Measurements from ENCODE around the gene RHBDL3. TPM values are rescaled to one million over a fixed set of nuclear protein-coding genes. Genes with fewer than 3 reads are reported as not detected.

The RHBDL3 gene
- total RNA-seq, 3 donors from 2014 or later (not counting 1 experiment from before 2014, with no cell fraction given), result 0.14 to 0.21 TPM; not detected in 1

- H3K4me3 ChIP-seq (ENCODE audit: low read length), result no peak overlapping the region
- no peaks in the 10 kb centered on the region for H3K9me3 ChIP-seq (ENCODE audit: control insufficient read depth, insufficient read depth, low read length)
- H3K4me1 Mint-ChIP-seq, result peaks cover 0 to 5% of the 10 kb centered on the region in 2 donors
- no peaks in the 10 kb centered on the region for H3K27me3 ChIP-seq (ENCODE audit: control insufficient read depth, insufficient read depth, low read length)
- H3K27ac Mint-ChIP-seq, result no peak overlapping the region
- no peak for ATAC-seq
- no peak for DNase-seq
- no peak overlapping the region for H3K4me3 Mint-ChIP-seq
- no peaks in the 10 kb centered on the region for H3K36me3 Mint-ChIP-seq
- no peak for TF ChIP-seq CTCF (IDR thresholded peaks at IDR 0.05)
- peaks cover 3 to 21% of the 10 kb centered on the region in 2 donors for H3K27me3 Mint-ChIP-seq (ENCODE audit: low read depth in 2 of 2)
- H3K4me1 ChIP-seq (ENCODE audit: control insufficient read depth, insufficient read depth, low read length), result no peaks in the 10 kb centered on the region
- H3K9me3 Mint-ChIP-seq, result no peaks in the 10 kb centered on the region
- no peaks in the 10 kb centered on the region for H3K36me3 ChIP-seq (ENCODE audit: control insufficient read depth, insufficient read depth, low read length)
- intact Hi-C loops (cut with micrococcal nuclease), result loop anchor here (10.0 kb wide), 1 partner anchor 186 kb away; the partner anchor contains the start of gene PSMD11
- WGBS (ENCODE audit: insufficient coverage), result 55% methylated on average over 18 of the region's 18 CpGs
- H3K27ac ChIP-seq (ENCODE audit: low read length), result no peak overlapping the region
Measured at GRCh38 chr17:32258383-32259140, 7.1 kb upstream of the RHBDL3 start.

- H3K9me3 Mint-ChIP-seq, result no peaks in the 10 kb centered on the region
- no peak overlapping the region for H3K27ac Mint-ChIP-seq
- peaks cover 13 to 21% of the 10 kb centered on the region in 2 donors for H3K27me3 Mint-ChIP-seq (ENCODE audit: low read depth in 2 of 2)
- ATAC-seq (no peak), DNase-seq (no peak)
- H3K4me3 Mint-ChIP-seq, result no peak overlapping the region
- no peaks in the 10 kb centered on the region for H3K4me1 ChIP-seq (ENCODE audit: control insufficient read depth, insufficient read depth, low read length)
- no peak overlapping the region for H3K27ac ChIP-seq (ENCODE audit: low read length)
- H3K4me3 ChIP-seq (ENCODE audit: low read length), result no peak overlapping the region
- 93% methylated on average over 4 of the region's 4 CpGs for WGBS (ENCODE audit: insufficient coverage)
- TF ChIP-seq CTCF (IDR thresholded peaks at IDR 0.05), result no peak
- intact Hi-C loops (cut with micrococcal nuclease), result loop anchor here (10.0 kb wide), 1 partner anchor 185 kb away; the partner anchor contains the start of gene PSMD11
- H3K36me3 ChIP-seq (ENCODE audit: control insufficient read depth, insufficient read depth, low read length), result no peaks in the 10 kb centered on the region
- no peaks in the 10 kb centered on the region for H3K9me3 ChIP-seq (ENCODE audit: control insufficient read depth, insufficient read depth, low read length)
- H3K36me3 Mint-ChIP-seq, result no peaks in the 10 kb centered on the region
- peaks cover 0 to 9% of the 10 kb centered on the region in 2 donors for H3K4me1 Mint-ChIP-seq
- peaks cover under 1% of the 10 kb centered on the region for H3K27me3 ChIP-seq (ENCODE audit: control insufficient read depth, insufficient read depth, low read length)
Measured at GRCh38 chr17:32259586-32259985, 6.0 kb upstream of the RHBDL3 start.

- peaks cover 15 to 24% of the 10 kb centered on the region in 2 donors for H3K27me3 Mint-ChIP-seq (ENCODE audit: low read depth in 2 of 2)
- DNase-seq, result no peak
- Histone ChIP-seq H3K27ac (ENCODE audit: low read length) (no peak overlapping the region), H3K36me3 (ENCODE audit: control insufficient read depth, insufficient read depth, low read length) (no peaks in the 10 kb centered on the region), H3K4me1 (ENCODE audit: control insufficient read depth, insufficient read depth, low read length) (peaks cover 7% of the 10 kb centered on the region), H3K27me3 (ENCODE audit: control insufficient read depth, insufficient read depth, low read length) (peaks cover 8% of the 10 kb centered on the region), H3K4me3 (ENCODE audit: low read length) (no peak overlapping the region), H3K9me3 (ENCODE audit: control insufficient read depth, insufficient read depth, low read length) (no peaks in the 10 kb centered on the region)
- no peak for TF ChIP-seq CTCF (IDR thresholded peaks at IDR 0.05)
- intact Hi-C loops (cut with micrococcal nuclease), result no loop called here
- H3K4me1 Mint-ChIP-seq, result peaks cover 0 to 14% of the 10 kb centered on the region in 2 donors
- WGBS (ENCODE audit: insufficient coverage), result 87% methylated on average over 7 of the region's 7 CpGs
- no peak overlapping the region for H3K27ac Mint-ChIP-seq
- ATAC-seq, result no peak
- no peaks in the 10 kb centered on the region for H3K36me3 Mint-ChIP-seq
- H3K9me3 Mint-ChIP-seq, result no peaks in the 10 kb centered on the region
- no peak overlapping the region for H3K4me3 Mint-ChIP-seq
Measured at GRCh38 chr17:32261417-32261736, 4.3 kb upstream of the RHBDL3 start.

All from natural killer cell (primary cell).